ENCODE measurements around the gene AMBRA1. TPM values are rescaled to one million over a fixed set of nuclear protein-coding genes. Genes with fewer than 3 reads are reported as not detected.

Gene AMBRA1
- total and polyA plus RNA-seq, 2 donors from 2014 or later = 8.0 to 32.6 TPM

- Histone ChIP-seq H3K4me1 (ENCODE audit: control insufficient read depth in 2 of 3, insufficient read depth in 2 of 3, low read depth in 1 of 3, low read length in 3 of 3) (peaks cover 0 to 14% (median 7%) of the 10 kb centered on the region in 3 donors), H3K36me3 (ENCODE audit: control insufficient read depth in 2 of 3, insufficient read depth in 3 of 3, low read length in 3 of 3) (peaks cover 0 to 5% (median 2%) of the 10 kb centered on the region in 3 donors), H3K9ac (ENCODE audit: low read length in 3 of 3) (no peak overlapping the region), H3K4me3 (ENCODE audit: low read length in 3 of 3) (no peak overlapping the region), H3K27me3 (ENCODE audit: control insufficient read depth, insufficient read depth, low read length) (no peaks in the 10 kb centered on the region), H3K27ac (ENCODE audit: low read depth in 2 of 2, low read length in 2 of 2) (no peak overlapping the region), H3K9me3 (ENCODE audit: control insufficient read depth in 2 of 3, insufficient read depth in 1 of 3, low read length in 3 of 3) (no peaks in the 10 kb centered on the region)
- TF ChIP-seq CTCF (IDR thresholded peaks at IDR 0.05; ENCODE audit: borderline replicate concordance, extremely low read depth, insufficient read depth) = no peak
- intact Hi-C loops (cut with DNase I) = no loop called here
- no peak for FAIRE-seq
- no peak for DNase-seq
Measured at GRCh38 chr11:46471943-46472661, 121.7 kb downstream of the AMBRA1 start.

- H3K27me3 ChIP-seq (ENCODE audit: control insufficient read depth, insufficient read depth, low read length) = no peaks in the 10 kb centered on the region
- H3K4me1 ChIP-seq (ENCODE audit: control insufficient read depth in 2 of 3, insufficient read depth in 2 of 3, low read depth in 1 of 3, low read length in 3 of 3) = peaks cover 0 to 14% (median 7%) of the 10 kb centered on the region in 3 donors
- peaks cover 0 to 5% (median 2%) of the 10 kb centered on the region in 3 donors for H3K36me3 ChIP-seq (ENCODE audit: control insufficient read depth in 2 of 3, insufficient read depth in 3 of 3, low read length in 3 of 3)
- TF ChIP-seq CTCF (IDR thresholded peaks at IDR 0.05; ENCODE audit: borderline replicate concordance, extremely low read depth, insufficient read depth) = no peak
- FAIRE-seq = no peak
- intact Hi-C loops (cut with DNase I) = no loop called here
- H3K27ac ChIP-seq (ENCODE audit: low read depth in 2 of 2, low read length in 2 of 2) = no peak overlapping the region
- no peak overlapping the region for H3K9ac ChIP-seq (ENCODE audit: low read length in 3 of 3)
- no peak for DNase-seq
- no peak overlapping the region for H3K4me3 ChIP-seq (ENCODE audit: low read length in 3 of 3)
- H3K9me3 ChIP-seq (ENCODE audit: control insufficient read depth in 2 of 3, insufficient read depth in 1 of 3, low read length in 3 of 3) = no peaks in the 10 kb centered on the region
Measured at GRCh38 chr11:46469926-46470325, 123.9 kb downstream of the AMBRA1 start.

- intact Hi-C loops (cut with DNase I) = no loop called here
- Histone ChIP-seq H3K27ac (ENCODE audit: low read depth in 2 of 2, low read length in 2 of 2) (no peak overlapping the region), H3K4me1 (ENCODE audit: control insufficient read depth in 2 of 3, insufficient read depth in 2 of 3, low read depth in 1 of 3, low read length in 3 of 3) (no peaks in the 10 kb centered on the region), H3K9me3 (ENCODE audit: control insufficient read depth in 2 of 3, insufficient read depth in 1 of 3, low read length in 3 of 3) (no peaks in the 10 kb centered on the region), H3K9ac (ENCODE audit: low read length in 3 of 3) (no peak overlapping the region), H3K4me3 (ENCODE audit: low read length in 3 of 3) (no peak overlapping the region), H3K27me3 (ENCODE audit: control insufficient read depth, insufficient read depth, low read length) (no peaks in the 10 kb centered on the region), H3K36me3 (ENCODE audit: control insufficient read depth in 2 of 3, insufficient read depth in 3 of 3, low read length in 3 of 3) (peaks cover 0 to 5% (median 2%) of the 10 kb centered on the region in 3 donors)
- FAIRE-seq (no peak), DNase-seq (no peak)
- no peak for TF ChIP-seq CTCF (IDR thresholded peaks at IDR 0.05; ENCODE audit: borderline replicate concordance, extremely low read depth, insufficient read depth)
Measured at GRCh38 chr11:46465683-46466082, 128.1 kb downstream of the AMBRA1 start.
